ENCODE data around the gene BLMH.

- TF ChIP-seq CTCF (IDR thresholded peaks at IDR 0.05) (no peak), POLR2A (IDR thresholded peaks at IDR 0.05) (no peak)
These were observed 28.0 kb downstream of the BLMH start for GRCh38 chr17:30263552-30264333.

Measured in thyroid gland (tissue), 4 donors.